ENCODE data around the gene SH2B3.

- TF ChIP-seq CTCF (IDR thresholded peaks at IDR 0.05; ENCODE audit: low read depth, low read length, poor library complexity, severe bottlenecking), result no peak
- no peak for TF ChIP-seq EZH2phosphoT487 (IDR thresholded peaks at IDR 0.05; ENCODE audit: borderline replicate concordance, low read length)
Measured at GRCh38 chr12:111426344-111427185, 20.8 kb downstream of the SH2B3 start.

All from DOHH2 (cell line).